ENCODE data around the gene SHOC2.

The SHOC2 gene

GRCh38 chr10:110919349-110919931 lies at the start of gene SHOC2:
SHOC2 (plus strand) TSS chr10:110919604; CDS start chr10:110964359, 44,755 bp downstream.
- TF ChIP-seq CTCF (IDR thresholded peaks at IDR 0.05; ENCODE audit: control insufficient read depth, insufficient read depth, low read depth, low read length, missing control alignments) = peak; percentile 16
- DNase-seq (ENCODE audit: low read depth) = no peak
- peak within 1 kb of the TSS; percentile 92 for H3K4me3 ChIP-seq (ENCODE audit: control insufficient read depth, low read depth, low read length)

- no peak for DNase-seq (ENCODE audit: low read depth)
- no peak for TF ChIP-seq CTCF (IDR thresholded peaks at IDR 0.05; ENCODE audit: control insufficient read depth, insufficient read depth, low read depth, low read length, missing control alignments)
- peak overlapping the region; percentile 86; the same call in 1 of the 2 replicates for H3K4me3 ChIP-seq (ENCODE audit: control insufficient read depth, low read depth, low read length)
Measured at GRCh38 chr10:110870823-110871297, 48.5 kb upstream of the SHOC2 start.

- no peak for TF ChIP-seq CTCF (IDR thresholded peaks at IDR 0.05; ENCODE audit: control insufficient read depth, insufficient read depth, low read depth, low read length, missing control alignments)
- DNase-seq (ENCODE audit: low read depth) = peak; percentile 87
- H3K4me3 ChIP-seq (ENCODE audit: control insufficient read depth, low read depth, low read length) = peak within 1 kb of the TSS; percentile 86
Measured at GRCh38 chr10:110871298-110872084, 47.9 kb upstream of the SHOC2 start, which contains the start of gene PDCD4. PDCD4 (plus strand) TSS chr10:110871928; CDS start chr10:110876028, 4,100 bp downstream.

GRCh38 chr10:110872145-110872983 lies 47.0 kb upstream of the SHOC2 start:
- H3K4me3 ChIP-seq (ENCODE audit: control insufficient read depth, low read depth, low read length) = peak overlapping the region; percentile 86
- peak; percentile 34 for TF ChIP-seq CTCF (IDR thresholded peaks at IDR 0.05; ENCODE audit: control insufficient read depth, insufficient read depth, low read depth, low read length, missing control alignments)
- peak; percentile 53 for DNase-seq (ENCODE audit: low read depth)

DNA sequence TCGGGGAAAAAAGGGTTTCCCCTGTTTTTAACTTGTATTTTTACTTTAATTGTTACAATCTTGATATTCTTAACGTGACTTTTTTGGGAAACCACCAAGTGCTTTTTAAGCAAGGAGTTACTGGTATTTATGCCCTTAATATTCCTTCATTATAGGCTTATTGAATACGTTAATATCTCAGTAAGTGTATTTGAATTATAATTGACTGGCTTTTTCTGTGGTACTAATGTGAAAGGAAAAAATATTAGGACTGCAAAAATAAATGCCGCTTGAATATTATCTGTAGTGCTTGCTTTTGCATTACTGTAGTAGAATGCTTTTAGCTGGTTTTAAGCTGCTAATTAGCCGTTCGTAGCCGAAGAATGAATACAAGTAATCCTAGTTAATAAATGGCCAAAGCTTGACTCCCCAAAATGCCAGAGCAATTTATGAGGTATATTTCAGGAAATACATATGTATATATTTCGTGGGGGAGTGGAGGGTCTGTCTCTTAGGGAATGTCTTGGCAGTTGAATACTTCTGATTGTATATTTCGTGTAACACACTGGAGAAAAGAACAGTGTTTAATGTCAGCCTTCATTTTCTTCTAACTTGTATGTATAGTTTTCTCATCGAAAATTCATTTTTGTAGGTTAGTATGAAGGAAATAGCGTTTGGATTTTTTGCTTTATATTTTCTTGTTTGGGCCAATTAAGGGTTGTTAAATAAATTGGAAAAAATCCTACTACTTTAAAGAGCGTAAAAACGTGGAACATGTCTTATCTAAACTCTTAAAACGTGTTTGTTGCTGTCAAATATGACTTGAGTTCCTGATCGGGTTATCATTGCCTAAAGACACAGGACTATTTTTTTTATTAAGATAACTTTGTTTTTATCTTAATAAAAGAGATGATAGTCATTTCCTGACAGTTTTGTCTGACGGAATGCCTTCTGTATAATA lies 46.1 kb upstream of the SHOC2 start:
- no peak for DNase-seq (ENCODE audit: low read depth)
- H3K4me3 ChIP-seq (ENCODE audit: control insufficient read depth, low read depth, low read length) = peak overlapping the region; percentile 86

More for the DNA sequence above, 46.1 kb upstream of the SHOC2 start:
- TF ChIP-seq CTCF (IDR thresholded peaks at IDR 0.05; ENCODE audit: control insufficient read depth, insufficient read depth, low read depth, low read length, missing control alignments) = no peak

Data from AG09309 (cell line).